Measurements from ENCODE around the gene DLG1. TPM values are rescaled to one million over a fixed set of nuclear protein-coding genes. Genes with fewer than 3 reads are reported as not detected.
A peak's percentile ranks its signal among the peaks of the same experiment; 100 is the strongest.

Gene DLG1
- total and polyA plus RNA-seq, 2 experiments from 2014 or later, result 27.6 to 98.0 TPM

GRCh38 chr3:197188963-197189362 is 109.4 kb downstream of the DLG1 start (continued):
- TF ChIP-seq ETS1 (IDR thresholded peaks at IDR 0.05), result no peak
- TF ChIP-seq CTCF (conservative IDR thresholded peaks at IDR 0.05; ENCODE audit: low read depth in 2 of 2), result no peak
- TF ChIP-seq EZH2phosphoT487 (IDR thresholded peaks at IDR 0.05; ENCODE audit: unreplicated experiment), result no peak
- no peak for TF ChIP-seq REST (IDR thresholded peaks at IDR 0.05; ENCODE audit: unreplicated experiment)
- no peak for TF ChIP-seq NANOG (IDR thresholded peaks at IDR 0.05; ENCODE audit: borderline replicate concordance)

- ATAC-seq (peak; percentile 83), DNase-seq (ENCODE audit: low spot score) (peak; percentile 79)
- no peak overlapping the region for H3K27ac ChIP-seq (ENCODE audit: low read depth)
- H3K27ac Mint-ChIP-seq, result no peak overlapping the region
- H3K4me3 Mint-ChIP-seq, result no peak overlapping the region
- peaks cover 24% of the 10 kb centered on the region for H3K4me1 ChIP-seq (ENCODE audit: insufficient read depth)
- H3F3A ChIP-seq (replicated peaks; ENCODE audit: low read depth), result no peaks in the 10 kb centered on the region
- no peak overlapping the region for H2AFZ ChIP-seq
- H3K9me2 ChIP-seq (ENCODE audit: insufficient read depth), result no peaks in the 10 kb centered on the region
- H3K36me3 ChIP-seq (ENCODE audit: insufficient read depth), result no peaks in the 10 kb centered on the region
- no peak overlapping the region for H3K4me2 ChIP-seq
- TF ChIP-seq STAT1 (IDR thresholded peaks at IDR 0.05; ENCODE audit: unreplicated experiment) (no peak), CTCF (conservative IDR thresholded peaks at IDR 0.05; ENCODE audit: low read depth in 2 of 2) (peak; percentile 80 to 97)
- peaks cover 4% of the 10 kb centered on the region; the same call in 1 of the 3 replicates for H3K36me3 Mint-ChIP-seq (ENCODE audit: low read depth)
- H3K79me2 ChIP-seq (replicated peaks; ENCODE audit: insufficient read depth), result peaks cover 50% of the 10 kb centered on the region
- no peaks in the 10 kb centered on the region for H3K27me3 Mint-ChIP-seq (ENCODE audit: insufficient read depth, low read depth, poor library complexity)
- peaks cover 9% of the 10 kb centered on the region; the same call in 1 of the 2 replicates for H4K20me1 ChIP-seq (replicated peaks; ENCODE audit: insufficient read depth)
- H3K27me3 ChIP-seq (ENCODE audit: insufficient read depth), result no peaks in the 10 kb centered on the region
- H3K4me1 Mint-ChIP-seq, result peaks cover 24% of the 10 kb centered on the region
- H3K9me3 Mint-ChIP-seq, result no peaks in the 10 kb centered on the region
- H3K4me3 ChIP-seq, result no peak overlapping the region
Observed at GRCh38 chr3:197186887-197187588, 111.4 kb downstream of the DLG1 start.
